H1 (cell line): ENCODE data around the gene CA5A. TPM values are rescaled to one million over a fixed set of nuclear protein-coding genes. Genes with fewer than 3 reads are reported as not detected.

Experiments
- BCL11A ChIP-seq, 2 experiments: IDR thresholded peaks; one replicate each; pipeline ENCODE4 v1.6.1; 2011; ENCODE audit warnings: low read depth in 2 of 2, low read length in 2 of 2, mild to moderate bottlenecking in 2 of 2
- CHD2 ChIP-seq: IDR thresholded peaks from 2 replicates; pipeline ENCODE4 v1.6.1; 2012; ENCODE audit warnings: low read length, improper control_type of control experiment
- CHD7 ChIP-seq: fragments of 300-600 bp; sonication (generic); IDR thresholded peaks from 2 replicates; pipeline ENCODE4 v1.7.1; 2012; ENCODE audit warnings: low read length, moderate library complexity, mild to moderate bottlenecking, inconsistent platforms; ENCODE audit not compliant: insufficient replicate concordance
- CTCF ChIP-seq, 3 experiments: IDR thresholded peaks; 1 replicate in 2 of 3; 2 replicates in 1 of 3; pipeline versions ENCODE4 v1.5.1 to v1.6.1; 2011; ENCODE audit warnings: low read length in 3 of 3, mild to moderate bottlenecking in 3 of 3, inconsistent platforms in 2 of 3, low read depth in 1 of 3, moderate library complexity in 1 of 3; ENCODE audit not compliant: insufficient read depth in 1 of 3; ENCODE audit errors: control extremely low read depth in 1 of 3
- EZH2 ChIP-seq: fragments of 200-600 bp; sonication (generic); IDR thresholded peaks from 2 replicates; pipeline ENCODE4 v1.7.1; 2012; ENCODE audit warnings: low read depth, mild to moderate bottlenecking, moderate library complexity, low read length, inconsistent platforms; ENCODE audit not compliant: severe bottlenecking
- RAD21 ChIP-seq, 2 experiments: IDR thresholded peaks in 1 of 2; conservative IDR thresholded peaks in 1 of 2; 2 replicates each; pipeline ENCODE4 v1.6.1; 2011; ENCODE audit warnings: low read depth in 2 of 2, low read length in 2 of 2, improper control_type of control experiment in 1 of 2, inconsistent platforms in 1 of 2, mild to moderate bottlenecking in 1 of 2, moderate library complexity in 1 of 2
- TAF1 ChIP-seq: IDR thresholded peaks from 2 replicates; pipeline ENCODE4 v1.6.1; 2011; ENCODE audit warnings: mild to moderate bottlenecking, low read depth, low read length
- TAF7 ChIP-seq: optimal IDR thresholded peaks from 2 replicates; pipeline ENCODE3; 2011; ENCODE audit warnings: low read depth, mild to moderate bottlenecking, inconsistent platforms, low read length, moderate library complexity, borderline replicate concordance
- polyA plus RNA-seq, 7 experiments: library from polyadenylated mRNA; depleted of rRNA in 3 of 7; stranded (reverse) in 5 of 7; unstranded in 2 of 7; fragments of >200 nt in 5 of 7; fragments of 200-250 nt in 2 of 7; gene quantifications; 1 replicate in 5 of 7; 2 replicates in 1 of 7; 4 replicates in 1 of 7; pipeline versions ENCODE4 v1.2.1 to v1.2.3, GENCODE V29; 2011 to 2013; ENCODE audit warnings: missing spikeins in 2 of 7, mixed read lengths in 2 of 7
- total RNA-seq: library from RNA; stranded (reverse); fragmentation: NEBNext Ultra II Directional; extraction: Animal tissue kit (Norgen Biotek cat#: 25700); gene quantifications from 2 replicates; pipeline ENCODE4 v1.2.1, GENCODE V29; 2021

CA5A gene
- total and polyA plus RNA-seq, 2 of the 8 experiments (the other 6 are each of a cell fraction or from before 2014, with no cell fraction given): not detected

- TF ChIP-seq CHD7 (no peak), EZH2 (no peak), CHD2 (no peak), TAF7 (no peak), BCL11A (IDR thresholded peaks at IDR 0.05; ENCODE audit: low read depth in 2 of 2, low read length in 2 of 2) (no peak), RAD21 (IDR thresholded peaks at IDR 0.05 in 1 of 2, conservative IDR thresholded peaks at IDR 0.05 in 1 of 2; ENCODE audit: low read depth in 2 of 2, low read length in 2 of 2) (peak; percentile 57 to 68), TAF1 (no peak), CTCF (IDR thresholded peaks at IDR 0.05; ENCODE audit: control extremely low read depth in 1 of 3, insufficient read depth in 1 of 3, low read depth in 1 of 3, low read length in 3 of 3) (peak; percentile 36 to 58 (median 45); a peak in 3 of 4 replicates)
Measured at GRCh38 chr16:87930456-87930855, 5.9 kb downstream of the CA5A start (continued).
